Measurements from ENCODE around the gene CD300LD.
"Not testable (repeated sequence)": the region's sequence is repeated elsewhere in the genome, so short reads cannot be mapped to it uniquely, and the experiment has no call there.

Gene CD300LD

DNA sequence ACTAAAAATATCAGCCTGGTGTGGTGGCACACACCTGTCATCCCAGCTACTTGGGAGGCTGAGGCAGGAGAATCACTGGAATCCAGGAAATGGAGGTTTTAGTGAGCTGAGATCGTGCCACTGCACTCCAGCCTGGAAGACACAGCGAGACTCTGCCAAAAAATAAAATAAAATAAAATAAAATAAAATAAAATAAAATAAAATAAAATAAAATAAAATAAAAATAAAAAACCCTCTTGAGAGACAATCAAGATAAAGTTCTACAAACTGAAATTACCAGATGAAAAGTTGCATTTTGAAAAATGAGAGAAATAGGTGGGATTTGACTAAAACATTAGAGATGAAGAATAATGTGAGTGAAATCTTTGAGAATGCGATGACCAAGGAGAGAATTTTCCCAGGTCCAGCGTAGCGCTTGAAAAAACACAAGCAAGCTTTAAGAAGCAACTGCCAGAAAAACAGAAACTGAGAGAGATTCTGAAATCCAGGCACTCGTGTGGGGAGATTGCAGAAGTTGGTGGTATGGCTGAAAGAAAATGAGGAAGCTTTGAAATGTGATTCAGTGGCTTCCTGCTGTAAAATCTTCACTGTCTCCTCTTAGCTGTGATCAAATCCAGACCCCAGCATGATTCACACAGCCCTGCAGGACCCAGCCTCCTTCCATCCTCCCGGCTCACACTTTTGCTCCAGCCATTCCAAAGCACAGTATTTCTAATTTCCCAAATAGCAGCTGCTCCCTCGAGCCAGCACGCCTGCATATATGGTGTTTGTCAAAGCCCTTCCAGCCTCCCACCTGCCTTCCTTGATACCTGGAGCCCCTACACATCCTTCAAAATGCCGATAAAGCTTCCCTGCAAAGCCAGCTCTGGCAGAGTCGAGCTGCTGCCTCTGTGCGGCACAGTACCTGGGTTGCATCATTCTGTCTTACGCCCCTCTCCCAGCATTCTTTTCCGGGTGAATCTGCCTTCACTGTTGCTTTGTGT, 39.7 kb upstream of the CD300LD start:
- Histone ChIP-seq H3K27ac (ENCODE audit: insufficient read depth, low read depth, low read length, poor library complexity, severe bottlenecking) (peak overlapping the region; percentile 26), H3K4me1 (ENCODE audit: control insufficient read depth, insufficient read depth, low read length) (peaks cover 34% of the 10 kb centered on the region), H3K27me3 (ENCODE audit: control insufficient read depth, insufficient read depth, low read length, poor library complexity, severe bottlenecking) (no peaks in the 10 kb centered on the region), H3K4me3 (ENCODE audit: insufficient read depth, low read depth, low read length) (no peak overlapping the region), H3K9me3 (ENCODE audit: control insufficient read depth, low read length) (no peaks in the 10 kb centered on the region), H3K36me3 (ENCODE audit: control insufficient read depth, insufficient read depth, low read length) (no peaks in the 10 kb centered on the region)
- 61 to 70% methylated on average over 12 to 13 of the region's 14 CpGs for WGBS, 2 experiments

DNA sequence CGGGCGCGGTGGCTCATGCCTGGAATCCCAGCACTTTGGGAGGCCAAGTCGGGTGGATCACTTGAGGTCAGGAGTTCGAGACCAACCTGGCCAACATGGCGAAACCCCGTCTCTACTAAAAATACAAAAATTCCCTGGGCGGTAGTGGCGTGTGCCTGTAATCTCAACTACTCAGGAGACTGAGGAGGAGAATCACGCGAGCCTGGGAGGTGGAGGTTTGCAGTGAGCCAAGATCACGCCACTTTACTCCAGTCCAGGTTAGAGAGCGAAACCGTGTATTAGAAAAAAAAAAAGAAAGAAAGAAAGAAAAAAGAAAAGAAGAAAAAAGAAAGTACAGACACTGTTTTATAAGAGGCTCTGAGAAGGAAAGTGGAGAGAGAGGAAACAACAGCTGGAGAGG, 38.2 kb upstream of the CD300LD start:
- 85 to 86% methylated on average over 14 of the region's 14 CpGs for WGBS, 2 experiments

DNA sequence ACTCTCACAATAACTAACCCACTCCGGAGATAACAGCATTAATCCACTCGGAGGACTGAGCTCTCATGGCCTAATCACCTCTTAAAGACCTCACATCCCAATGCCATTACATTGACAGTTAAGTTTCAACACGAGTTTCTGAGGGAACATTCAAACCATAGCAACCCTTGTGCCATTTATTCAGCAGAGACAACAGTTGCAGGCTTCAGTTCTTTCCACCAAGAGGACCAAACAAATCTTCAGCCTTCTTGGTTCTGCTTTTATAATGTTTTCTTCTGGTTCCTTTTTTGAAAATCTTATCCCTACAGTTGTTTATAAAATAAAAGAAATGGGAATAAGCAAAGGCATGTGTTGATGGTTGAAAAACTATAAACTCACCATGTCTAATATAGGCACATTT, 33.6 kb upstream of the CD300LD start:
- no peak overlapping the region for H3K4me3 ChIP-seq (ENCODE audit: insufficient read depth, low read depth, low read length)
- H3K27me3 ChIP-seq (ENCODE audit: control insufficient read depth, insufficient read depth, low read length, poor library complexity, severe bottlenecking) = peaks cover 3% of the 10 kb centered on the region
- peaks cover 5% of the 10 kb centered on the region for H3K4me1 ChIP-seq (ENCODE audit: control insufficient read depth, insufficient read depth, low read length)
- WGBS, 2 experiments = 78 to 79% methylated on average over 3 of the region's 3 CpGs
- H3K36me3 ChIP-seq (ENCODE audit: control insufficient read depth, insufficient read depth, low read length) = no peaks in the 10 kb centered on the region
- H3K27ac ChIP-seq (ENCODE audit: insufficient read depth, low read depth, low read length, poor library complexity, severe bottlenecking) = no peak overlapping the region
- H3K9me3 ChIP-seq (ENCODE audit: control insufficient read depth, low read length) = no peaks in the 10 kb centered on the region

More for the DNA sequence above, 38.2 kb upstream of the CD300LD start:
- not testable (repeated sequence) for H3K36me3 ChIP-seq (ENCODE audit: control insufficient read depth, insufficient read depth, low read length); H3K27ac ChIP-seq (ENCODE audit: insufficient read depth, low read depth, low read length, poor library complexity, severe bottlenecking); H3K27me3 ChIP-seq (ENCODE audit: control insufficient read depth, insufficient read depth, low read length, poor library complexity, severe bottlenecking); H3K9me3 ChIP-seq (ENCODE audit: control insufficient read depth, low read length); H3K4me3 ChIP-seq (ENCODE audit: insufficient read depth, low read depth, low read length)
- peaks cover 26% of the 10 kb centered on the region for H3K4me1 ChIP-seq (ENCODE audit: control insufficient read depth, insufficient read depth, low read length)

DNA sequence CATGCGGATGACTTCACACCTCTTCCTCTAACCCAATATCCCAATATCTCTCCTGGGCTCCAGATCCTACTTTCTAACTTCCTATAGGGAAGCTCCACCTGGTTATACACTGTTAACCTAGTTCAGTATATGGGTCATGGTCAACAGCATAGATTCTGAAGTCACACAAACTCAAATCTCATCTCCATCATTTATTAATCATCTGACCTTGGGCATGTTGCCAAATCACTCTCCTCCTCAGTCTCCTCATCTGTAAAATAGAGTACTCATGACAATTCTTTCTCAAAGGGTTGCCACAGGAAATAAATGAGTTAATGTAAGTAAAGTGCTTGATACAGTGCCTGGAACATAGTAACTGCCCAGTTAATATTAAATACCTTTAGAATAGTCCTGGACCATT, 32.0 kb upstream of the CD300LD start:
- no peak overlapping the region for H3K27ac ChIP-seq (ENCODE audit: insufficient read depth, low read depth, low read length, poor library complexity, severe bottlenecking)
- no peaks in the 10 kb centered on the region for H3K4me1 ChIP-seq (ENCODE audit: control insufficient read depth, insufficient read depth, low read length)
- H3K27me3 ChIP-seq (ENCODE audit: control insufficient read depth, insufficient read depth, low read length, poor library complexity, severe bottlenecking) = peaks cover 3% of the 10 kb centered on the region
- no peak overlapping the region for H3K4me3 ChIP-seq (ENCODE audit: insufficient read depth, low read depth, low read length)
- H3K36me3 ChIP-seq (ENCODE audit: control insufficient read depth, insufficient read depth, low read length) = no peaks in the 10 kb centered on the region
- no peaks in the 10 kb centered on the region for H3K9me3 ChIP-seq (ENCODE audit: control insufficient read depth, low read length)
- 98 to 100% methylated on average over 1 of the region's 1 CpG for WGBS, 2 experiments

DNA sequence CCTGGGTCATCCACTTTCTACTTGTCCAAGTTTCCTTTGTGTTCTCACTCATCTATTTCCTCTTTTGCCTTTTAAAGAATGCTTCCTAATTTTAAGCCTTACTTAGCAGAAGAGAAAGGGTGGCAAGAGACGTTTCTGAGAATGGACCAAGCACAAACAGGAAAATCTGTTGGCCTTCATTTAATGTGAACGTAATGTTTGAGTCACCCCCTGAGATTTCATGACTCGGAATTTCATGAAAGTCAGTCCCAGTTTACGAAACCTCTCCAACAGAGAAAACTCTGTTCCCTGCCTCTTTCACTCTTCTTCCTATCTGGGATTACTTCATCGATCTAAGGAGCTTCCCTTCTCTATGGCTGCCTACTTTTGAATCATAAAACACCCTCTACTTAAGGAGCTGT, 31.6 kb upstream of the CD300LD start, which contains the start of gene CD300E:
Gene CD300E, minus strand, starts transcription at position 46 of the 401 bp plus-strand sequence. CDS start 117 bp downstream, outside the sequence.
- Histone ChIP-seq H3K27ac (ENCODE audit: insufficient read depth, low read depth, low read length, poor library complexity, severe bottlenecking) (no peak within 1 kb of the TSS), H3K36me3 (ENCODE audit: control insufficient read depth, insufficient read depth, low read length) (no peaks in the 10 kb centered on the region), H3K27me3 (ENCODE audit: control insufficient read depth, insufficient read depth, low read length, poor library complexity, severe bottlenecking) (peaks cover 3% of the 10 kb centered on the region), H3K4me3 (ENCODE audit: insufficient read depth, low read depth, low read length) (no peak within 1 kb of the TSS), H3K9me3 (ENCODE audit: control insufficient read depth, low read length) (no peaks in the 10 kb centered on the region), H3K4me1 (ENCODE audit: control insufficient read depth, insufficient read depth, low read length) (no peaks in the 10 kb centered on the region)
- WGBS, 2 experiments = 87 to 88% methylated on average over 5 of the region's 5 CpGs

DNA sequence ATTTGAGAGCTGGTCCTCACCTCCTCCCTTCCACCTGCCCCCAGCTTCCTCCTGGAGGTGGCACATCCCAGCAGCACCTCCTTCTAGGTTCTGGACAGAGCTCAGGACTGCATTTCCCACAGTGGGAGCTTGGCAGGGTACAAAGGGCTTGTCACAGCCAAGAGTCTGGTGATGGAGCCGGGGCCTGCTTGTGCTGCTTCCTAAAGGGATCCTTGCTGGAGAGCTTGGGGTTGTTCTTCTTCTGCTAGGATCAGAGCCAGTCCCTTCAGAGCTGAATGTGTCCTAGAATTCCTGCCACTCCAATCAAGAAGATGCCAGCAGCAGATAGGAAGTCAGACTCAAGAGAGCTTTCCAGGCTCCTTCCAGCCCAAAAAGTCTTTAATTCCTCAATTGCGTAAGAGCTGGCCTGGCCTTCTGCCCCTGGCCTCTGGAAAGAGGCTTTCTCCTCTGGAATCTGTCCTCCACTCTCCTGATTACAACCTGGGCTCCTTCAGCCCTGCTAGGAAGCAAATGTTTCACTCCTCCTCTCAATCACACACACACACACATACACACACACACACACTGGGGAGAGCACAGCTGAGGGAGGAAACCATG, 27.1 kb upstream of the CD300LD start:
- WGBS, 2 experiments = 89 to 92% methylated on average over 2 of the region's 2 CpGs

DNA sequence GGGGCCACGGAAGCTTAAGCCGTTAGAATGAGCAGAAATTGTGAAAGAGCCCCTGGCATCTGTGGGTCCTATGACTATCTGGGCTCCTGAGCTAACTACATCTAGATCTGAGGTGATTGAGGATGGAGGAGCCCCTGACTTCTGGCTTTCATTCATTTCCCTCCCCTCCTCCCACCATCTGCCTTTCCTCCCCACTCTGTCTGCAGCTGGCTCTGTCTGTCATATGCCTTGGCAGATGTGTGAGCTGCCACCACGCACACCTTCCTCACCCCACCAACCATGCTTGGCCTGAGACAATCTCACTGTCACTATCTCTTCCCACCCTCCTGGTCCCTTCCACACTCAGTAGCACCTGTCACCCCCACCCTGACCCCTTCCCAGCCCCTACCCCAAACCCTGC, 26.4 kb upstream of the CD300LD start:
- 87 to 88% methylated on average over 3 of the region's 3 CpGs for WGBS, 2 experiments
- Histone ChIP-seq H3K36me3 (ENCODE audit: control insufficient read depth, insufficient read depth, low read length) (no peaks in the 10 kb centered on the region), H3K9me3 (ENCODE audit: control insufficient read depth, low read length) (no peaks in the 10 kb centered on the region), H3K4me3 (ENCODE audit: insufficient read depth, low read depth, low read length) (no peak overlapping the region), H3K4me1 (ENCODE audit: control insufficient read depth, insufficient read depth, low read length) (no peaks in the 10 kb centered on the region), H3K27me3 (ENCODE audit: control insufficient read depth, insufficient read depth, low read length, poor library complexity, severe bottlenecking) (peaks cover 22% of the 10 kb centered on the region), H3K27ac (ENCODE audit: insufficient read depth, low read depth, low read length, poor library complexity, severe bottlenecking) (no peak overlapping the region)

More for the DNA sequence above, 27.1 kb upstream of the CD300LD start:
- H3K36me3 ChIP-seq (ENCODE audit: control insufficient read depth, insufficient read depth, low read length) = no peaks in the 10 kb centered on the region
- no peaks in the 10 kb centered on the region for H3K4me1 ChIP-seq (ENCODE audit: control insufficient read depth, insufficient read depth, low read length)
- H3K9me3 ChIP-seq (ENCODE audit: control insufficient read depth, low read length) = no peaks in the 10 kb centered on the region
- H3K27ac ChIP-seq (ENCODE audit: insufficient read depth, low read depth, low read length, poor library complexity, severe bottlenecking) = no peak overlapping the region
- H3K27me3 ChIP-seq (ENCODE audit: control insufficient read depth, insufficient read depth, low read length, poor library complexity, severe bottlenecking) = peaks cover 15% of the 10 kb centered on the region
- no peak overlapping the region for H3K4me3 ChIP-seq (ENCODE audit: insufficient read depth, low read depth, low read length)

DNA sequence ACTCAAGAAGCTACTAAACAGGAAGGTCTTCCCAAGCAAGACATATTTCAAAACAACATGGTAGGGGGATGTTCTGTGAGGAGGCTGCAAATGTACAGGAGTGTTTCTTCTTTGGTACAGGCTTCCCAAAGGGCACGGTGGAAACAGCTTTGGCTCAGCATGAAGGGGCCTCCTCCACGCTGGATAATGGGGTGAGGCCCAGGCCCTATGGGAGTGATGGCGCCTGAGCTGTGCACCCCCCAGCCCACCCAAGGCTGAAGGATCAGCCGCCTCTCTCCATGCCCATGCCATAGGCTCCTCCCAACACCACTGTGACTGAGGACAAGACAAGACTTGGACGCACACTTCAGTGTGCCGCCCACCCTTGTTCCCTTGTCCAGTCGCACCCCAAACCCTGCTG, 24.6 kb upstream of the CD300LD start:
- Histone ChIP-seq H3K27me3 (ENCODE audit: control insufficient read depth, insufficient read depth, low read length, poor library complexity, severe bottlenecking) (peaks cover 35% of the 10 kb centered on the region), H3K4me1 (ENCODE audit: control insufficient read depth, insufficient read depth, low read length) (no peaks in the 10 kb centered on the region), H3K4me3 (ENCODE audit: insufficient read depth, low read depth, low read length) (no peak overlapping the region), H3K27ac (ENCODE audit: insufficient read depth, low read depth, low read length, poor library complexity, severe bottlenecking) (no peak overlapping the region), H3K36me3 (ENCODE audit: control insufficient read depth, insufficient read depth, low read length) (no peaks in the 10 kb centered on the region), H3K9me3 (ENCODE audit: control insufficient read depth, low read length) (no peaks in the 10 kb centered on the region)
- WGBS, 2 experiments = 86 to 90% methylated on average over 7 of the region's 7 CpGs

DNA sequence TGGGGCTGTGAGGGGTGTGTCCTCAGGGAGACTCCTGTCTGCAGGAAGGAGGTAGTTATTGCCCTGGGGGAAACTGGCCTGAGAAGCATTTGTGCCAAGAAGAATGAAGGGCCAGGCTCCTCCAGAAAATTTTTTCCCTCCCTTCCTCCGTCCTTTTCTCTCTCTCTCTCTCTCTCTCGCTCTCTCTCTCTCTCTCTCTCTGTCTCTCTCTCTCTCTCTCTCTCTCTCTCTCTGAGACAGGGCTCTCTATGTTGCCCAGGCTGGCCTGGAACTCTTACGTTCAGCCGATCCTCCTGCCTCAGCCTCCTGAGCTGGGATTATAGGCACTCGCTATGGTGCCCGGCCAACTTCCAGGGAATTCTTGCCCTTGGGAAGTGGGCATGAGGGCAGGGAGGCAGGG, 20.0 kb upstream of the CD300LD start:
- WGBS, 2 experiments = 87 to 93% methylated on average over 6 of the region's 6 CpGs
- H3K36me3 ChIP-seq (ENCODE audit: control insufficient read depth, insufficient read depth, low read length) = no peaks in the 10 kb centered on the region
- H3K4me1 ChIP-seq (ENCODE audit: control insufficient read depth, insufficient read depth, low read length) = no peaks in the 10 kb centered on the region
- no peak overlapping the region for H3K4me3 ChIP-seq (ENCODE audit: insufficient read depth, low read depth, low read length)
- no peaks in the 10 kb centered on the region for H3K9me3 ChIP-seq (ENCODE audit: control insufficient read depth, low read length)
- H3K27ac ChIP-seq (ENCODE audit: insufficient read depth, low read depth, low read length, poor library complexity, severe bottlenecking) = no peak overlapping the region
- peaks cover 46% of the 10 kb centered on the region for H3K27me3 ChIP-seq (ENCODE audit: control insufficient read depth, insufficient read depth, low read length, poor library complexity, severe bottlenecking)

DNA sequence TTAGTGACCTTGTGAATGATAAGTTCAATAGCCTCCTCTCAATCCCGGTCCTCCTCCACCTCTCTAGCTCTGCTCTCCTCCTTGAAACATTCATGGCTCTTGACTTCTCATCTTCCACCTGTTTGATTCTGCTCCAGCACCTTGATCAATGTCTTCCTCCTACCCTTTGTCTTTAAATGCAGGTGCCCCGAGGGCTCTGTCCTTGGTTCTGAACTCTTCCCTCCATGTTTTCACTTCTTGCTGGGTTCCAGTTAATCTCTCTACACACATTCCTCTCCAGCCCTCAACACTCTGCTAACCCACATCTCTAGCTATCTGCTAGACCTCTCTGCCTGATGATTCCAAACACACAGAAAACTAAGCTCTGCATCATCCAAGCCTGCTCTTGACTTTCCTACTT, 18.0 kb upstream of the CD300LD start:
- 39 to 43% methylated on average over 2 of the region's 2 CpGs for WGBS, 2 experiments
- Histone ChIP-seq H3K4me3 (ENCODE audit: insufficient read depth, low read depth, low read length) (no peak overlapping the region), H3K27me3 (ENCODE audit: control insufficient read depth, insufficient read depth, low read length, poor library complexity, severe bottlenecking) (peaks cover 43% of the 10 kb centered on the region)

More for the DNA sequence above, 18.0 kb upstream of the CD300LD start:
- H3K9me3 ChIP-seq (ENCODE audit: control insufficient read depth, low read length) = no peaks in the 10 kb centered on the region
- no peaks in the 10 kb centered on the region for H3K36me3 ChIP-seq (ENCODE audit: control insufficient read depth, insufficient read depth, low read length)
- no peak overlapping the region for H3K27ac ChIP-seq (ENCODE audit: insufficient read depth, low read depth, low read length, poor library complexity, severe bottlenecking)
- no peaks in the 10 kb centered on the region for H3K4me1 ChIP-seq (ENCODE audit: control insufficient read depth, insufficient read depth, low read length)
